Breast epithelium (tissue), 3 donors: ENCODE data around the gene FGF21.
A peak's percentile ranks its signal among the peaks of the same experiment; 100 is the strongest.

ENCODE experiments used
- POLR2A ChIP-seq: fragments of 450-650 bp; IDR thresholded peaks from one replicate; pipeline ENCODE4 v1.6.1; 2016; ENCODE audit warnings: antibody characterized with exemption, mild to moderate bottlenecking, moderate library complexity
- POLR2AphosphoS5 ChIP-seq, 3 donors: sonication (generic); formaldehyde crosslinking; IDR thresholded peaks; one replicate each; pipeline ENCODE4 v1.6.1; 2017; ENCODE audit warnings: antibody characterized with exemption in 3 of 3
- TF ChIP-seq, protein P1 (sequence below), 3 donors: fragments of 450-650 bp; IDR thresholded peaks; one replicate each; pipeline ENCODE4 v1.5.1; 2016 to 2017; ENCODE audit warnings: antibody characterized with exemption in 3 of 3, mild to moderate bottlenecking in 3 of 3, moderate library complexity in 3 of 3

DNA sequence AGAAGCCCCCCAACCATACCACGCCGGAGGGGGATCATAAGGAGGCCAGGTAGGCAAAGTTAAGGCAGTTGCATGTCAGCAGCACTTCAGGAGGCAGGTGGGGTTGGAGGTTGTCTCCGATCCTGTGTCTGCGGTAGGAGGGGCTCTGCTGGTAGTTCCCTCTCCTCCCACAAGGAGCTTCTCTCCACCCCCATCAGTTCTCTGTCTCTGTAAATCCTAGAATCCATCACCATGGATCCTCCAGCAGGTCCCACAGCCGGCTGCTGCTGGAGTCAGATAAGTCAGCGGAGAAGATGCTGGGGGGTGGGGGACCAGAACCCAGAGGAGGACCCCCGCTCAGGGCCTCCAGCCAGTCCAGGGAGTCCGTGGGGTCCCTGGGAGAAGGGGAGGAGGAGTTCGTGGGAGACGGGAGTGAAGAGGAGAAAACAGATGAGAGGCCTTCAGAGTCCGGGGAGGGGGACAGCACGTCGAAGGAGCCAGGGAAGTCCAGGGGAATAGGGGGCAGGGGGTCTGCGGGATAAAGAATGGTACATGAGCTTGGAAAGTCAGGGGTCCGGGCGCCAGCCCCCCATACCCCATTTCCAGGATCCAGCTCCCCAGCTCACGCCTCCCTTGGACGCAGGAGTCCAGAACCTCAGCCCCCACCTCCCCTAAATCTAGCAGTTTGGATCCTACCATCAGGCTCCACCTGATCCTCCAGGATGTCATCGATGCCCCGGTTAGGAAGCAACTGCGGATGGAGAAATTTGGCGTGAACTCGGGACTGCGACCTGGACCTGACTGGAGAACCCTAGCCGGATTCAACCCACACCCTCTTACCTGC is 42.1 kb upstream of the FGF21 start:
- TF ChIP-seq, protein P1, sequence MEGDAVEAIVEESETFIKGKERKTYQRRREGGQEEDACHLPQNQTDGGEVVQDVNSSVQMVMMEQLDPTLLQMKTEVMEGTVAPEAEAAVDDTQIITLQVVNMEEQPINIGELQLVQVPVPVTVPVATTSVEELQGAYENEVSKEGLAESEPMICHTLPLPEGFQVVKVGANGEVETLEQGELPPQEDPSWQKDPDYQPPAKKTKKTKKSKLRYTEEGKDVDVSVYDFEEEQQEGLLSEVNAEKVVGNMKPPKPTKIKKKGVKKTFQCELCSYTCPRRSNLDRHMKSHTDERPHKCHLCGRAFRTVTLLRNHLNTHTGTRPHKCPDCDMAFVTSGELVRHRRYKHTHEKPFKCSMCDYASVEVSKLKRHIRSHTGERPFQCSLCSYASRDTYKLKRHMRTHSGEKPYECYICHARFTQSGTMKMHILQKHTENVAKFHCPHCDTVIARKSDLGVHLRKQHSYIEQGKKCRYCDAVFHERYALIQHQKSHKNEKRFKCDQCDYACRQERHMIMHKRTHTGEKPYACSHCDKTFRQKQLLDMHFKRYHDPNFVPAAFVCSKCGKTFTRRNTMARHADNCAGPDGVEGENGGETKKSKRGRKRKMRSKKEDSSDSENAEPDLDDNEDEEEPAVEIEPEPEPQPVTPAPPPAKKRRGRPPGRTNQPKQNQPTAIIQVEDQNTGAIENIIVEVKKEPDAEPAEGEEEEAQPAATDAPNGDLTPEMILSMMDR (IDR thresholded peaks at IDR 0.05), result peak in 1 of 3 donors; percentile 17
- TF ChIP-seq POLR2AphosphoS5 (IDR thresholded peaks at IDR 0.05), result no peak
- TF ChIP-seq POLR2A, result no peak
